ENCODE data around the gene MDM2. TPM values are rescaled to one million over a fixed set of nuclear protein-coding genes. Genes with fewer than 3 reads are reported as not detected.

The MDM2 gene
- total and polyA plus RNA-seq, 2 of the 8 experiments (the other 6 are each of a cell fraction or from before 2014, with no cell fraction given): 15.1 to 115 TPM

DNA sequence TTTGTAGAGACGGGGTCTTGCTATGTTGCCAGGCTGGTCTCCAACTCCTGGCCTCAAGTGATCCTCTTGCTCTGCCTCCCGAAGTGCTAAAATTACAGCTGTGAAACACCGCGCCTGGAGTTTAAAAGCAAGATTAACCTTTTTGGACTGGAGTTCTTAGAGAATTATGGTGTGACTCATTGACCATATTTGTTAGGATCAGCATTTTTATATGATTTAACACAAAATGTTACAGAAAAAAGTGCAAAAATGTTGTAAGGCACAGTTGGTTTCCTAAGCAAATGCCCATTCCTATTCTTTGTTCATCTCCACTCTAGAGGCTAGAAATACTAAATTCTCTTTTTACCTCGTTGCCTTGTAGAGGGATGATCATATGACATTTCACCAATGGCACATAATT, 34.4 kb upstream of the MDM2 start:
- H3K23me2 ChIP-seq (ENCODE audit: low read depth, low read length): no peaks in the 10 kb centered on the region
- H4K8ac ChIP-seq (ENCODE audit: extremely low read depth, insufficient read depth, low read length): no peak overlapping the region
- no peak overlapping the region for H3K18ac ChIP-seq (ENCODE audit: extremely low read depth, low read length)
- no peak overlapping the region for H3K14ac ChIP-seq (ENCODE audit: insufficient read length)
- H4K5ac ChIP-seq (ENCODE audit: insufficient read length, low read depth, low read length): no peak overlapping the region
- H2BK20ac ChIP-seq (ENCODE audit: low read length): no peak overlapping the region
- TF ChIP-seq KDM5A (IDR thresholded peaks at IDR 0.05; ENCODE audit: low read length): no peak
- no peak for TF ChIP-seq RNF2 (IDR thresholded peaks at IDR 0.05; ENCODE audit: borderline replicate concordance, low read depth, low read length, missing control alignments, poor library complexity, severe bottlenecking)
- TF ChIP-seq RXRA (IDR thresholded peaks at IDR 0.05; ENCODE audit: insufficient read depth, low read depth, low read length): no peak
- no peak for TF ChIP-seq YY1 (IDR thresholded peaks at IDR 0.05; ENCODE audit: low read depth, low read length)
- TF ChIP-seq POU5F1 (IDR thresholded peaks at IDR 0.05; ENCODE audit: low read depth, low read length): no peak
- no peak for TF ChIP-seq SIX5 (IDR thresholded peaks at IDR 0.05; ENCODE audit: low read depth, low read length)
- TF ChIP-seq ZNF274 (IDR thresholded peaks at IDR 0.05; ENCODE audit: borderline replicate concordance, extremely low read depth, low read length): no peak
- no peak overlapping the region for H2BK5ac ChIP-seq (ENCODE audit: low read depth, low read length)
- no peaks in the 10 kb centered on the region for H4K20me1 ChIP-seq (replicated peaks in 1 of 2; ENCODE audit: control insufficient read depth in 1 of 2, insufficient read depth in 2 of 2, low read length in 2 of 2)
- ChIA-PET POLR2A (ENCODE audit: partially characterized antibody) (interaction anchor here (1.2 to 2.1 kb wide), 2 partner anchors 10 to 40 kb away, joined by 3 to 8 read pairs; no protein-coding TSS in a partner anchor), CTCF (ENCODE audit: partially characterized antibody) (interaction anchor here (0.6 kb wide), 1 partner anchor 792 kb away, joined by 3 read pairs; no protein-coding TSS in a partner anchor)
- H2AK5ac ChIP-seq (ENCODE audit: low read depth, low read length): no peak overlapping the region
- H3K27me3 ChIP-seq (replicated peaks in 1 of 4; ENCODE audit: control insufficient read depth in 3 of 4, extremely low read depth in 1 of 4, insufficient read depth in 3 of 4, low read length in 3 of 4): no peaks in the 10 kb centered on the region
- no peak overlapping the region for H3K9ac ChIP-seq (replicated peaks in 1 of 4; ENCODE audit: extremely low read depth in 1 of 4, low read depth in 3 of 4, low read length in 3 of 4)
- no peak overlapping the region for H3K4ac ChIP-seq (replicated peaks; ENCODE audit: insufficient read length, low read depth, low read length)
- no peak for DNase-seq (ENCODE audit: low read depth in 1 of 2, low spot score in 2 of 2)
- no peak overlapping the region for H2AFZ ChIP-seq (ENCODE audit: low read length)
- no peak for FAIRE-seq
- no peak overlapping the region for H2BK12ac ChIP-seq (ENCODE audit: low read depth, low read length)
- H3K4me2 ChIP-seq (ENCODE audit: insufficient read depth in 1 of 2, low read depth in 2 of 2, low read length in 2 of 2): no peak overlapping the region
- no peak overlapping the region for H3K23ac ChIP-seq (ENCODE audit: insufficient read length)
- no peak overlapping the region for H3K4me3 ChIP-seq (ENCODE audit: extremely low read depth in 1 of 4, insufficient read depth in 2 of 4, low read depth in 3 of 4, low read length in 4 of 4)
- no peaks in the 10 kb centered on the region for H3K79me1 ChIP-seq (ENCODE audit: low read depth, low read length)
- no peak overlapping the region for H2BK120ac ChIP-seq (replicated peaks; ENCODE audit: low read depth, low read length)
- no peaks in the 10 kb centered on the region for H3K9me3 ChIP-seq (ENCODE audit: insufficient read depth in 2 of 2, low read depth in 1 of 2, low read length in 1 of 2)
- no peak overlapping the region for H2BK15ac ChIP-seq (ENCODE audit: low read length)
- H3K56ac ChIP-seq (replicated peaks; ENCODE audit: insufficient read length, low read depth, low read length): no peak overlapping the region
- H4K91ac ChIP-seq (replicated peaks; ENCODE audit: insufficient read length, low read length): no peak overlapping the region
- WGBS, 2 experiments (ENCODE audit: extremely low coverage in 1 of 2, insufficient coverage in 1 of 2, insufficient read length in 1 of 2, insufficient replicate concordance in 2 of 2, low coverage in 1 of 2, low lambda C conversion rate in 2 of 2, missing lambda C conversion rate in 1 of 2): 88% methylated on average over 5 of the region's 5 CpGs; no CpG with 5 or more reads in 1 of the 2 experiments
- H3K4me1 ChIP-seq (replicated peaks in 1 of 4; ENCODE audit: control insufficient read depth in 3 of 4, insufficient read depth in 4 of 4, low read length in 3 of 4): no peaks in the 10 kb centered on the region
- no peak overlapping the region for H3K27ac ChIP-seq (ENCODE audit: low read depth, low read length)
- H3K36me3 ChIP-seq (ENCODE audit: control insufficient read depth in 2 of 4, insufficient read depth in 4 of 4, low read length in 3 of 4): no peaks in the 10 kb centered on the region
- H3K79me2 ChIP-seq (ENCODE audit: control insufficient read depth in 1 of 2, insufficient read depth in 2 of 2, low read length in 2 of 2): no peaks in the 10 kb centered on the region

All from H1 (cell line).